ENCODE data around the gene FMN1.

FMN1 gene

GRCh38 chr15:32893421-32893820 is 301.1 kb downstream of the FMN1 start:
- in situ Hi-C loops (cut with HindIII; ENCODE audit: low pct_unique_long_range_greater_than_20kb, low sequenced_read_pairs) = no loop called here
- DNase-seq (ENCODE audit: low read depth in 1 of 2, low spot score in 1 of 2) = no peak
- TF ChIP-seq JUND (IDR thresholded peaks at IDR 0.05; ENCODE audit: low read depth) = no peak

GRCh38 chr15:32889214-32889613 is 305.3 kb downstream of the FMN1 start:
- DNase-seq (ENCODE audit: low read depth in 1 of 2, low spot score in 1 of 2) = no peak
- no peak for TF ChIP-seq JUND (IDR thresholded peaks at IDR 0.05; ENCODE audit: low read depth)
- in situ Hi-C loops (cut with HindIII; ENCODE audit: low pct_unique_long_range_greater_than_20kb, low sequenced_read_pairs) = no loop called here

- in situ Hi-C loops (cut with HindIII; ENCODE audit: low pct_unique_long_range_greater_than_20kb, low sequenced_read_pairs) = no loop called here
- TF ChIP-seq JUND (IDR thresholded peaks at IDR 0.05; ENCODE audit: low read depth) = no peak
- no peak for DNase-seq (ENCODE audit: low read depth in 1 of 2, low spot score in 1 of 2)
Measured at GRCh38 chr15:32888221-32888761, 306.2 kb downstream of the FMN1 start.

GRCh38 chr15:32887090-32887489 is 307.4 kb downstream of the FMN1 start:
- no peak for TF ChIP-seq JUND (IDR thresholded peaks at IDR 0.05; ENCODE audit: low read depth)
- no peak for DNase-seq (ENCODE audit: low read depth in 1 of 2, low spot score in 1 of 2)
- in situ Hi-C loops (cut with HindIII; ENCODE audit: low pct_unique_long_range_greater_than_20kb, low sequenced_read_pairs) = no loop called here

- DNase-seq (ENCODE audit: low read depth in 1 of 2, low spot score in 1 of 2) = no peak
- in situ Hi-C loops (cut with HindIII; ENCODE audit: low pct_unique_long_range_greater_than_20kb, low sequenced_read_pairs) = no loop called here
- TF ChIP-seq JUND (IDR thresholded peaks at IDR 0.05; ENCODE audit: low read depth) = no peak
Measured at GRCh38 chr15:32886459-32886858, 308.1 kb downstream of the FMN1 start.

GRCh38 chr15:32885713-32886112 is 308.8 kb downstream of the FMN1 start:
- no peak for DNase-seq (ENCODE audit: low read depth in 1 of 2, low spot score in 1 of 2)
- in situ Hi-C loops (cut with HindIII; ENCODE audit: low pct_unique_long_range_greater_than_20kb, low sequenced_read_pairs) = no loop called here
- TF ChIP-seq JUND (IDR thresholded peaks at IDR 0.05; ENCODE audit: low read depth) = no peak

- in situ Hi-C loops (cut with HindIII; ENCODE audit: low pct_unique_long_range_greater_than_20kb, low sequenced_read_pairs) = no loop called here
- no peak for TF ChIP-seq JUND (IDR thresholded peaks at IDR 0.05; ENCODE audit: low read depth)
- DNase-seq (ENCODE audit: low read depth in 1 of 2, low spot score in 1 of 2) = peak in 1 of 2 experiments; percentile 18
Measured at GRCh38 chr15:32884146-32884545, 310.4 kb downstream of the FMN1 start.

GRCh38 chr15:32882955-32883354 is 311.6 kb downstream of the FMN1 start:
- no peak for DNase-seq (ENCODE audit: low read depth in 1 of 2, low spot score in 1 of 2)
- in situ Hi-C loops (cut with HindIII; ENCODE audit: low pct_unique_long_range_greater_than_20kb, low sequenced_read_pairs) = no loop called here
- no peak for TF ChIP-seq JUND (IDR thresholded peaks at IDR 0.05; ENCODE audit: low read depth)

GRCh38 chr15:32881528-32881927 is 313.0 kb downstream of the FMN1 start:
- no peak for TF ChIP-seq JUND (IDR thresholded peaks at IDR 0.05; ENCODE audit: low read depth)
- in situ Hi-C loops (cut with HindIII; ENCODE audit: low pct_unique_long_range_greater_than_20kb, low sequenced_read_pairs) = no loop called here
- DNase-seq (ENCODE audit: low read depth in 1 of 2, low spot score in 1 of 2) = no peak

- DNase-seq (ENCODE audit: low read depth in 1 of 2, low spot score in 1 of 2) = no peak
- in situ Hi-C loops (cut with HindIII; ENCODE audit: low pct_unique_long_range_greater_than_20kb, low sequenced_read_pairs) = no loop called here
- no peak for TF ChIP-seq JUND (IDR thresholded peaks at IDR 0.05; ENCODE audit: low read depth)
Measured at GRCh38 chr15:32880642-32881041, 313.9 kb downstream of the FMN1 start.

GRCh38 chr15:32879980-32880379 is 314.5 kb downstream of the FMN1 start:
- DNase-seq (ENCODE audit: low read depth in 1 of 2, low spot score in 1 of 2) = no peak
- in situ Hi-C loops (cut with HindIII; ENCODE audit: low pct_unique_long_range_greater_than_20kb, low sequenced_read_pairs) = no loop called here

GRCh38 chr15:32878869-32879805 is 315.4 kb downstream of the FMN1 start:
- TF ChIP-seq JUND (IDR thresholded peaks at IDR 0.05; ENCODE audit: low read depth) = no peak
- in situ Hi-C loops (cut with HindIII; ENCODE audit: low pct_unique_long_range_greater_than_20kb, low sequenced_read_pairs) = no loop called here

More at GRCh38 chr15:32879980-32880379, 314.5 kb downstream of the FMN1 start:
- TF ChIP-seq JUND (IDR thresholded peaks at IDR 0.05; ENCODE audit: low read depth) = no peak

GRCh38 chr15:32878342-32878741 is 316.2 kb downstream of the FMN1 start:
- in situ Hi-C loops (cut with HindIII; ENCODE audit: low pct_unique_long_range_greater_than_20kb, low sequenced_read_pairs) = no loop called here
- no peak for DNase-seq (ENCODE audit: low read depth in 1 of 2, low spot score in 1 of 2)
- no peak for TF ChIP-seq JUND (IDR thresholded peaks at IDR 0.05; ENCODE audit: low read depth)

More at GRCh38 chr15:32878869-32879805, 315.4 kb downstream of the FMN1 start:
- DNase-seq (ENCODE audit: low read depth in 1 of 2, low spot score in 1 of 2) = no peak

Measured in T47D (cell line).